ENCODE results near the gene MTURN.
"Not testable (repeated sequence)": the region's sequence is repeated elsewhere in the genome, so short reads cannot be mapped to it uniquely, and the experiment has no call there.

Gene MTURN

GRCh38 chr7:30181736-30182522 lies 47.1 kb downstream of the MTURN start:
- DNase-seq = no peak

DNA sequence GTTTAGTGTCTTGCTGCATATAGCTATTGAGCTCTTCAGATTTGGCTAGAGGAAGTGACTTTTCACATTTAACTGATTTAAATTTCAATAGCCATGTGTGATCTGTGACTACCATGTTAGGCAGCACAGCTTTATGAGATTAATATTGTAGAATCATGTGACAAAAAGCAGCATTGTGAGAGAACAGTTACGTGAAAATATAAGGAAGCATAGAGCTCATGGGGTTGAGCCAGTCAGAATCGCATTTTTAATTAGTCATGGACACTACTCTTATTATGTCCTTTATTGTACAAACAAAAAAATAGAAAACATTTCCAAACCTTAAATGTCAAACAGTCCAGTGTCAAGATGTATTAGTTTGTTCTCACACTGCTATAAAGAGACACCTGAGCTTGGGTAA lies 48.0 kb downstream of the MTURN start:
- no peak for DNase-seq

DNA sequence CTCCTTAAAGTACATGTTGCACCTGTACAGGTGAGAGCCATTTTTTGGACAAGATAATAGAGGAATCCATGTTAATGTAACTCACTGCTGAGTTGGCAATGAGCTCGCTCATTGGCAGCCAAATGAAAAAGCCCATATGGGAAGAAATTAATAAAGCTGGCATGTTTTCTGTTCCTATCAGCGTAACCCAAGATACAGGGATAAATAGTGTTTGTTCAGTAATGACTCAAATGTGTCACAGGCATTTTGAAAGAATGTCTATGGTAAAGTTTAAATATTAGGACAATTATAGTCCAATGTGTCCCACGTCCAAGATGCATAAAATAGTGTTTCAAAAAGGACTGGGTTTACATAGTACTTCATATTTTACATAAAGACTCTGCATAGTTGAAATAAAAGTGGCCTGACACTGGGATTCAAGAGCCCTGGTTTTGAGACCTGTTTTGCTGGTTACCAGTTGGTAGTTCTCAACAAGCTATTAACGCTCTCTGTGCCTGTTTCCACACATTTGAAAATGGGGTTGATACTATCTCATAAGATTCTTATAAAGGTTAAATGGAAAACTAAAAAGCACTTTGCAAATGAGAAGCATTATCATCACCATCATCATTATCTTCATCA lies 49.1 kb downstream of the MTURN start:
- no peak for DNase-seq

- DNase-seq = no peak
These were observed 50.2 kb downstream of the MTURN start for GRCh38 chr7:30184791-30185487.

DNA sequence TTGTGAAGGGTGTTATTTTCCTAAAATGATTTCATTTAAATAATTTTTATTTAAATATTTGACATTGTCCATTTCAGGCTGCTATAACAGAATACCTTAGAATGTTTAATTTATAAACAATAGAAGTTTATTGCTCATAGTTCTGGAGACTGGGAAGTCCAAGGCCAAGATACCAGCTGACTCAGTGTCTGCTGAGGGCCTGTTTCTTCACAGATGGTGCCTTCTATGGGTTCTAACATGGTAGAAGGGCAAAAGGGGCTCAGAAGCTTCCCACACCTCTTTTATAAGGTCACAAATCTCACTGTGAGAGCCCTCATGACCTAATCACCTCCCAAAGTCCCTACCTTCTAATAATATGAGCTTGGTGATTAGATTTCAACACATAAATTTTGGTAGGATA lies 50.7 kb downstream of the MTURN start:
- DNase-seq = no peak

- DNase-seq = no peak
These were observed 51.9 kb downstream of the MTURN start for GRCh38 chr7:30186725-30187124.

- no peak for DNase-seq
These were observed 52.7 kb downstream of the MTURN start for GRCh38 chr7:30187513-30187912.

- DNase-seq = not testable (repeated sequence)
These were observed 53.6 kb downstream of the MTURN start for GRCh38 chr7:30188381-30188780.

- DNase-seq = no peak
These were observed 54.0 kb downstream of the MTURN start for GRCh38 chr7:30188811-30189210.

GRCh38 chr7:30191809-30192208 lies 57.0 kb downstream of the MTURN start:
- DNase-seq = no peak

GRCh38 chr7:30193336-30193943 lies 58.7 kb downstream of the MTURN start:
- DNase-seq = no peak

GRCh38 chr7:30196408-30196807 lies 61.6 kb downstream of the MTURN start:
- no peak for DNase-seq

GRCh38 chr7:30197438-30197837 lies 62.7 kb downstream of the MTURN start:
- no peak for DNase-seq

GRCh38 chr7:30199271-30199670 lies 64.5 kb downstream of the MTURN start:
- no peak for DNase-seq

DNA sequence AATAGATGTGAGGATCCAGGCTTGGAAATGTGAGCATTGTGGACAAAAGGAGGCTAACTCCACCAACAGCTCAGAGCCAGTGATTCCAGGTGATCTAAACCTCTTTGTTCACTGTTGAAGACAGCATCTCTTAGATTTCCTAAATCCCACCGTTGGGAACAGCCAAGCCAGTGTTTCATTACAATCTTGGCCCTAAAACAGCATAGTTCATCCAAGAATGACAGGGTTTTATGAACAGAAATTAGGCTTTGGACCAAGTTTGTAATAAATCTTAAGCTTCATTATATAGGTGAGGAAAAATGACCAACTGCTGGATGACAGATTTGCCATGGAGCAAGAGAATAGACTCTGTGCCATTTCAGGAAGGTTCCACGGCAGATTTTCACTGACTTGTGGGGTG lies 65.8 kb downstream of the MTURN start:
- DNase-seq = no peak

- no peak for DNase-seq
These were observed 66.4 kb downstream of the MTURN start for GRCh38 chr7:30201161-30201666.

DNA sequence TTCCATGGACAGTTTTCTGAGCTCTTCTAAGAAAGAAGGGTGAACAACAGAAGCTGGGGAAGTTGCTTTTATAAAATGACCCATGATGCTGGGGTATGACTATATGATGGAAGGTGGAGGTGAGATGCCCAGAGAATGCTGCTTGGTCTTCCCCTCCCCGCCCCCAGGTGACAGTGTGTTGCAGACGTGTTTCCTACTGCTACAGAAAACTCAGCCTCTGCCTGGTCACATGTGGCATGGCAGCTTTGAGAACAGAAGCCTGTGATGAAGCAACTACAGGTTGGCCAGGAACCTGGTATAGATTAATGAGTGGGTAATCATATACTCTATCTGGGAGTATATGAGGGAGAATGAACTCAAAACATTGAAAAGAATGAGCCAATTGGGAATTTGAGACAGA lies 67.1 kb downstream of the MTURN start:
- DNase-seq = no peak

DNA sequence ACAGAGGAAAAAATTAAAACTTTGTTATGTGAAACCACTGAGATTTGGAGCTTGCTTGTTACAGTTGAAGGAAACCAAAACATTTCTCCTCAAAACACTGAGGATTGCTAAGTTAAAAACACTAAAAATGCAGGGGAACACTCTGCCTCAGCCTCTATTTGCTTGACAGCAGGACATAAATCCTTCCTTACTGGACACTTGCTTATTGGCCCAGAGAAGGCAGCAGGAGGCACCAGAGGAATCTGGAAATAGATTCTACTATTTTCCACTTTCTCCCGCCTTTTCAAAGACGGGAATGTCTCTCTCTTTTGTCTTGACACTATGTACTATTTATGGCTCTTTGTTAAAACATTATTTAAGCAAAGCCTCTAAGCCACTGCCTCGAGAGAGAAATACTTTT lies 67.9 kb downstream of the MTURN start:
- DNase-seq = no peak

DNA sequence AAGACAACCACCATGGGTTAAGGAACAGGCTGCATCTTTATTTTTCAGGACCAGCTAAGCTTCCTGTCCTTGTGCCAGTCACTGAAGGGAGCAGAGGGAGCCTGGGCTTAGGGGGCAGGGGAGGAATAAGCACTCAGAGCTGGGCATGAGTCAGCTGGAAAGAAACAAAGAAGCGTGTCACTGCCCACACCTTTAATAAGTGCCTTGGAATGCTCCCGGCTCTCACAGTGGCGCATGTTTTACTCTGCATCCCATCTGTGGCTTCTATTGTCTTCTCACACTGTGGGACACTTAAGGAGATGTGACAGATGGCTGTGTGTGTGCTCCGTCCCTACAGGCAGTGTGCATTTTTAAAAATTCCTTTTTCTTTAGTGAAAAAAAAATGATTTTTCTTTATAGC lies 71.7 kb downstream of the MTURN start:
- peak in 1 of 2 experiments; percentile 19 for DNase-seq

DNA sequence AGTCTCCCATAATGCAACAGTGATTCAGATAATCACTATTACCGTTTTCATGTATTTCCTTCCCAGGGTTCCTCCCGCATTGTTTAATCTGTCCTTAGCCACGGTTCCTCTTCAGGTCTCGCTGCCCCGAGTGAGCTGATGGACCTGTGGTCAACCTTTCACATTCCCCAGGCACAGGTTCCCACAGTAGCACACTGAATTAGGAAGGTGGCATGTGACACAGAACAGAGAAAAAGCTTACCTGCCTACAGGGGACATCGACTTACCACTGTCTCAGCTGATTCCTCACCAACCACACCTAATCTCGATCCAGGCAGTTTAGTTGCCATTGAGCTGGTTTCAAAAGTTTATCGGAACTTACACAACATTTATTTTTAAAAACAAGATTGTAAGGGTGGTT lies 72.2 kb downstream of the MTURN start:
- no peak for DNase-seq

- DNase-seq = no peak
These were observed 72.6 kb downstream of the MTURN start for GRCh38 chr7:30207376-30207775.

- DNase-seq = no peak
These were observed 75.2 kb downstream of the MTURN start for GRCh38 chr7:30209951-30210350.

Data from SW 1271 (cell line).